Measurements from ENCODE around the gene TOLLIP.
"Not testable (repeated sequence)": the region's sequence is repeated elsewhere in the genome, so short reads cannot be mapped to it uniquely, and the experiment has no call there.

DNA sequence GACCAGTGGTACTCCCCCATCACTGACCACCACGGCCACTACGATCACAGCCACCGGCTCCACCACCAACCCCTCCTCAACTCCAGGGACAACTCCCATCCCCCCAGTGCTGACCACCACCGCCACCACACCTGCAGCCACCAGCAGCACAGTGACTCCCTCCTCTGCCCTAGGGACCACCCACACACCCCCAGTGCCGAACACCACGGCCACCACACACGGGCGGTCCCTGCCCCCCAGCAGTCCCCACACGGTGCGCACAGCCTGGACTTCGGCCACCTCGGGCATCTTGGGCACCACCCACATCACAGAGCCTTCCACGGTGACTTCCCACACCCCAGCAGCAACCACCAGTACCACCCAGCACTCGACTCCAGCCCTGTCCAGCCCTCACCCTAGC is 62.4 kb downstream of the TOLLIP start:
- TF ChIP-seq, protein P1, sequence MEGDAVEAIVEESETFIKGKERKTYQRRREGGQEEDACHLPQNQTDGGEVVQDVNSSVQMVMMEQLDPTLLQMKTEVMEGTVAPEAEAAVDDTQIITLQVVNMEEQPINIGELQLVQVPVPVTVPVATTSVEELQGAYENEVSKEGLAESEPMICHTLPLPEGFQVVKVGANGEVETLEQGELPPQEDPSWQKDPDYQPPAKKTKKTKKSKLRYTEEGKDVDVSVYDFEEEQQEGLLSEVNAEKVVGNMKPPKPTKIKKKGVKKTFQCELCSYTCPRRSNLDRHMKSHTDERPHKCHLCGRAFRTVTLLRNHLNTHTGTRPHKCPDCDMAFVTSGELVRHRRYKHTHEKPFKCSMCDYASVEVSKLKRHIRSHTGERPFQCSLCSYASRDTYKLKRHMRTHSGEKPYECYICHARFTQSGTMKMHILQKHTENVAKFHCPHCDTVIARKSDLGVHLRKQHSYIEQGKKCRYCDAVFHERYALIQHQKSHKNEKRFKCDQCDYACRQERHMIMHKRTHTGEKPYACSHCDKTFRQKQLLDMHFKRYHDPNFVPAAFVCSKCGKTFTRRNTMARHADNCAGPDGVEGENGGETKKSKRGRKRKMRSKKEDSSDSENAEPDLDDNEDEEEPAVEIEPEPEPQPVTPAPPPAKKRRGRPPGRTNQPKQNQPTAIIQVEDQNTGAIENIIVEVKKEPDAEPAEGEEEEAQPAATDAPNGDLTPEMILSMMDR (conservative IDR thresholded peaks at IDR 0.05; ENCODE audit: low read depth, low read length), result not testable (repeated sequence)
- TF ChIP-seq POLR2A (IDR thresholded peaks at IDR 0.05; ENCODE audit: low read depth, low read length); BHLHE40 (IDR thresholded peaks at IDR 0.05; ENCODE audit: low read depth, low read length); RAD21 (IDR thresholded peaks at IDR 0.05; ENCODE audit: low read length); MXI1 (IDR thresholded peaks at IDR 0.05; ENCODE audit: borderline replicate concordance, low read depth, low read length); FOS (IDR thresholded peaks at IDR 0.05; ENCODE audit: low read depth, low read length); MAZ (IDR thresholded peaks at IDR 0.05; ENCODE audit: borderline replicate concordance, low read depth, low read length); RCOR1 (IDR thresholded peaks at IDR 0.05; ENCODE audit: insufficient replicate concordance, low read length): not testable (repeated sequence)
- TF ChIP-seq, protein P2, sequence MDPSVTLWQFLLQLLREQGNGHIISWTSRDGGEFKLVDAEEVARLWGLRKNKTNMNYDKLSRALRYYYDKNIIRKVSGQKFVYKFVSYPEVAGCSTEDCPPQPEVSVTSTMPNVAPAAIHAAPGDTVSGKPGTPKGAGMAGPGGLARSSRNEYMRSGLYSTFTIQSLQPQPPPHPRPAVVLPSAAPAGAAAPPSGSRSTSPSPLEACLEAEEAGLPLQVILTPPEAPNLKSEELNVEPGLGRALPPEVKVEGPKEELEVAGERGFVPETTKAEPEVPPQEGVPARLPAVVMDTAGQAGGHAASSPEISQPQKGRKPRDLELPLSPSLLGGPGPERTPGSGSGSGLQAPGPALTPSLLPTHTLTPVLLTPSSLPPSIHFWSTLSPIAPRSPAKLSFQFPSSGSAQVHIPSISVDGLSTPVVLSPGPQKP (IDR thresholded peaks at IDR 0.05; ENCODE audit: borderline replicate concordance, low read depth, low read length), result not testable (repeated sequence)

All from IMR-90 (cell line).